PC-9 (cell line): ENCODE measurements around the gene SULT1C4. TPM values are rescaled to one million over a fixed set of nuclear protein-coding genes. Genes with fewer than 3 reads are reported as not detected.

Source experiments
- BruUV-seq: library from RNA; stranded (reverse); fragments of 400-500 nt; replicated peaks from 2 replicates; lab custom pipeline; 2021; lab: Mats Ljungman, UMichigan
- CTCF ChIA-PET: fragments of 300-600 bp; sonication (Branson Sonifier 250); formaldehyde crosslinking; loops from one replicate; lab custom pipeline; 2022; ENCODE audit warnings: antibody characterized with exemption; lab: Charles Lee
- POLR2A ChIA-PET: fragments of 300-600 bp; sonication (Branson Sonifier 250); formaldehyde crosslinking; loops from one replicate; lab custom pipeline; 2022; ENCODE audit warnings: antibody characterized with exemption; ENCODE audit not compliant: unreplicated experiment; lab: Charles Lee
- DNase-seq, 2 experiments: peaks; one replicate each; pipeline versions ENCODE4 v3.0.0 to v3.0.0-alpha.2; 2015 to 2022; ENCODE audit warnings: mixed read lengths in 1 of 2
- H2AFZ ChIP-seq: fragments of 200-600 bp; sonication (generic); 2 replicates; pipeline ENCODE4 v1.8.1; 2017; ENCODE audit warnings: antibody characterized with exemption
- H3F3A ChIP-seq: fragments of 200-600 bp; sonication (generic); 2 replicates; pipeline ENCODE4 v1.8.1; 2017; ENCODE audit warnings: antibody characterized with exemption, mild to moderate bottlenecking, low read depth; ENCODE audit not compliant: insufficient read depth
- H3K27ac ChIP-seq: fragments of 200-600 bp; sonication (generic); 2 replicates; pipeline ENCODE4 v1.6.1; 2016; ENCODE audit warnings: mixed run types
- H3K27me3 ChIP-seq: fragments of 200-600 bp; sonication (generic); 2 replicates; pipeline ENCODE4 v1.6.1; 2016; ENCODE audit warnings: low read depth, mixed run types; ENCODE audit not compliant: insufficient read depth
- H3K36me3 ChIP-seq: fragments of 200-600 bp; sonication (generic); 2 replicates; pipeline ENCODE4 v1.6.1; 2016; ENCODE audit warnings: low read depth, mixed run types
- H3K4me1 ChIP-seq: fragments of 200-600 bp; sonication (generic); replicated peaks from 2 replicates; pipeline ENCODE4 v1.6.1; 2016; ENCODE audit warnings: mixed run types; ENCODE audit not compliant: insufficient read depth
- H3K4me2 ChIP-seq: fragments of 200-600 bp; sonication (generic); 2 replicates; pipeline ENCODE4 v1.6.1; 2017; ENCODE audit warnings: mixed run types
- H3K4me3 ChIP-seq: fragments of 200-600 bp; sonication (generic); 2 replicates; pipeline ENCODE4 v1.6.1; 2016; ENCODE audit warnings: mixed run types
- H3K79me2 ChIP-seq: fragments of 200-600 bp; sonication (generic); 2 replicates; pipeline ENCODE4 v1.6.1; 2017; ENCODE audit warnings: low read depth, mixed run types
- H3K9me2 ChIP-seq: fragments of 200-600 bp; sonication (generic); 2 replicates; pipeline ENCODE4 v1.8.1; 2017; ENCODE audit warnings: mild to moderate bottlenecking; ENCODE audit not compliant: insufficient read depth
- H3K9me3 ChIP-seq: fragments of 200-600 bp; sonication (generic); 2 replicates; pipeline ENCODE4 v1.8.1; 2016; ENCODE audit warnings: low read depth; ENCODE audit not compliant: insufficient read depth
- H4K20me1 ChIP-seq: fragments of 200-600 bp; sonication (generic); 2 replicates; pipeline ENCODE4 v1.8.1; 2017; ENCODE audit not compliant: insufficient read depth
- CTCF ChIP-seq: fragments of 200-600 bp; sonication (generic); conservative IDR thresholded peaks from 2 replicates; pipeline ENCODE4 v1.6.1; 2017; ENCODE audit warnings: mixed run types, antibody characterized with exemption, mild to moderate bottlenecking, moderate library complexity
- EZH2 ChIP-seq: fragments of 200-600 bp; sonication (generic); IDR thresholded peaks from 2 replicates; pipeline ENCODE4 v1.8.0; 2017; ENCODE audit warnings: antibody characterized with exemption, low read depth
- intact Hi-C: fragments of 100-400 bp; cut with micrococcal nuclease; formaldehyde crosslinking; loops from one replicate; pipeline ENCODE4 v1.10.0; 2022; ENCODE audit not compliant: unreplicated experiment
- total RNA-seq: library from RNA; stranded (reverse); gene quantifications from 2 replicates; pipeline ENCODE4 v1.2.3, GENCODE V29; 2021

Gene SULT1C4
- total RNA-seq, 1 experiment from 2014 or later, result not detected

GRCh38 chr2:108348816-108349570 lies 28.8 kb upstream of the SULT1C4 start:
- Histone ChIP-seq H3K27ac (no peak overlapping the region), H3K4me2 (no peak overlapping the region), H3K36me3 (no peaks in the 10 kb centered on the region), H3K9me2 (no peaks in the 10 kb centered on the region), H4K20me1 (no peaks in the 10 kb centered on the region), H3F3A (no peaks in the 10 kb centered on the region), H3K9me3 (no peaks in the 10 kb centered on the region), H2AFZ (no peak overlapping the region), H3K4me1 (no peaks in the 10 kb centered on the region), H3K27me3 (no peaks in the 10 kb centered on the region), H3K79me2 (no peaks in the 10 kb centered on the region), H3K4me3 (no peak overlapping the region)
- ChIA-PET POLR2A (no interaction called here), CTCF (interaction anchor here (0.8 kb wide), 1 partner anchor 235 kb away, joined by 3 read pairs; no protein-coding TSS in a partner anchor)
- no peak for DNase-seq
- intact Hi-C loops, result no loop called here
- TF ChIP-seq CTCF, result no peak
- no TSS peak for BruUV-seq

GRCh38 chr2:108349571-108349928 lies 28.2 kb upstream of the SULT1C4 start:
- Histone ChIP-seq H3F3A (no peaks in the 10 kb centered on the region), H3K4me3 (no peak overlapping the region), H2AFZ (no peak overlapping the region), H4K20me1 (no peaks in the 10 kb centered on the region), H3K36me3 (no peaks in the 10 kb centered on the region), H3K27me3 (no peaks in the 10 kb centered on the region), H3K9me3 (no peaks in the 10 kb centered on the region), H3K4me1 (no peaks in the 10 kb centered on the region), H3K79me2 (no peaks in the 10 kb centered on the region), H3K27ac (no peak overlapping the region), H3K9me2 (no peaks in the 10 kb centered on the region), H3K4me2 (no peak overlapping the region)
- TF ChIP-seq CTCF (no peak), EZH2 (no peak)
- POLR2A ChIA-PET, result interaction anchor here (0.6 kb wide), 1 partner anchor 77 kb away, joined by 3 read pairs; no protein-coding TSS in a partner anchor
- DNase-seq, result no peak
- BruUV-seq, result no TSS peak
- CTCF ChIA-PET, result interaction anchor here (0.8 kb wide), 1 partner anchor 234 kb away, joined by 3 read pairs; no protein-coding TSS in a partner anchor
- intact Hi-C loops, result no loop called here

GRCh38 chr2:108351889-108352288 lies 25.9 kb upstream of the SULT1C4 start:
- no TSS peak for BruUV-seq
- no peaks in the 10 kb centered on the region for H3K9me2 ChIP-seq
- DNase-seq, result no peak
- H3K4me1 ChIP-seq, result no peaks in the 10 kb centered on the region
- no peaks in the 10 kb centered on the region for H3F3A ChIP-seq
- H3K79me2 ChIP-seq, result no peaks in the 10 kb centered on the region
- no peaks in the 10 kb centered on the region for H3K27me3 ChIP-seq
- no peaks in the 10 kb centered on the region for H3K36me3 ChIP-seq
- TF ChIP-seq EZH2 (no peak), CTCF (no peak)
- ChIA-PET POLR2A (no interaction called here), CTCF (no interaction called here)
- no peak overlapping the region for H3K4me2 ChIP-seq
- H2AFZ ChIP-seq, result no peak overlapping the region
- H3K4me3 ChIP-seq, result no peak overlapping the region
- H3K9me3 ChIP-seq, result no peaks in the 10 kb centered on the region
- no peaks in the 10 kb centered on the region for H4K20me1 ChIP-seq
- no peak overlapping the region for H3K27ac ChIP-seq
- intact Hi-C loops, result loop anchor here (2.0 kb wide), 2 partner anchors 97 to 285 kb away; partner anchors contain the start of gene GCC2
